Right lobe of liver (tissue), 6 donors: ENCODE results near the gene LRFN2. TPM values are rescaled to one million over a fixed set of nuclear protein-coding genes. Genes with fewer than 3 reads are reported as not detected.
A peak's percentile ranks its signal among the peaks of the same experiment; 100 is the strongest.

Source experiments
- ATAC-seq, 4 donors: fragments of 200-7000 bp; cut with Tn5 transposase; one replicate each; pipeline ENCODE4 v1.9.1; 2020; ENCODE audit warnings: mild to moderate bottlenecking in 4 of 4, moderate library complexity in 4 of 4
- DNase-seq, 3 donors: peaks; one replicate each; pipeline ENCODE4 v3.0.0-alpha.2; 2020
- H3K27ac ChIP-seq, 3 donors: fragments of 200-600 bp; one replicate each; pipeline ENCODE4 v1.8.0; 2022
- H3K27me3 ChIP-seq, 2 donors: fragments of 200-600 bp; one replicate each; pipeline ENCODE4 v1.8.0; 2022
- H3K36me3 ChIP-seq, 4 donors: fragments of 200-600 bp; sonication (generic) in 1 of 4; one replicate each; pipeline versions ENCODE4 v1.5.1 to v1.8.0; 2017 to 2022; ENCODE audit warnings: control low read depth in 1 of 4
- H3K4me1 ChIP-seq, 4 donors: fragments of 200-600 bp; sonication (generic) in 1 of 4; one replicate each; pipeline versions ENCODE4 v1.5.1 to v1.8.0; 2017 to 2022; ENCODE audit warnings: control low read depth in 1 of 4
- H3K4me3 ChIP-seq, 3 donors: fragments of 200-600 bp; one replicate each; pipeline ENCODE4 v1.8.0; 2022
- H3K9me3 ChIP-seq, 4 donors: fragments of 200-600 bp; sonication (generic) in 1 of 4; one replicate each; pipeline versions ENCODE4 v1.5.1 to v1.8.0; 2017 to 2022; ENCODE audit warnings: control low read depth in 1 of 4
- POLR2A ChIP-seq: fragments of 450-650 bp; IDR thresholded peaks from one replicate; pipeline ENCODE4 v1.6.1; 2017; ENCODE audit warnings: antibody characterized with exemption, mild to moderate bottlenecking
- WGBS: methylation state at CpG from one replicate; pipeline ENCODE4 v1.1.6; 2018; ENCODE audit warnings: low coverage, low lambda C conversion rate; ENCODE audit not compliant: insufficient coverage; ENCODE audit errors: missing lambda C conversion rate; 5-methylcytosine and 5-hydroxymethylcytosine counted together
- intact Hi-C, 2 donors: fragments of 100-400 bp; cut with DNase I; formaldehyde crosslinking; loops; one replicate each; pipeline versions ENCODE4 v1.11.2 to v1.14.1; 2022
- total RNA-seq, 6 experiments: library from RNA; depleted of rRNA in 2 of 6; stranded (reverse); fragments of >200 nt in 2 of 6; fragmentation: NEBNext Ultra II Directional in 3 of 6; extraction: Animal tissue kit (Norgen Biotek cat#: 25700) in 3 of 6; gene quantifications; one replicate each; pipeline versions ENCODE4 v1.1.0 to v1.2.4, GENCODE V29; 2016 to 2023
- TF ChIP-seq, protein P1 (sequence below), 4 donors: fragments of 200-600 bp in 3 of 4; fragments of 450-650 bp in 1 of 4; IDR thresholded peaks; one replicate each; pipeline versions ENCODE4 v1.5.1 to v1.8.0; 2016 to 2022; ENCODE audit warnings: antibody characterized with exemption in 4 of 4, mild to moderate bottlenecking in 2 of 4
- donor health status: DM: no; HTN: yes; CAD: no.
- donor health status: DM: no; HTN: no; CAD: no.
- donor health status: DM: no; HTN: no; CAD: no.
- donor health status: DM: no; HTN: yes; CAD: no.
- donor health status: DM: no; HTN: yes; CAD: no.

Gene LRFN2
- total RNA-seq, 6 experiments from 2014 or later, result 0.19 TPM; not detected in 5

DNA sequence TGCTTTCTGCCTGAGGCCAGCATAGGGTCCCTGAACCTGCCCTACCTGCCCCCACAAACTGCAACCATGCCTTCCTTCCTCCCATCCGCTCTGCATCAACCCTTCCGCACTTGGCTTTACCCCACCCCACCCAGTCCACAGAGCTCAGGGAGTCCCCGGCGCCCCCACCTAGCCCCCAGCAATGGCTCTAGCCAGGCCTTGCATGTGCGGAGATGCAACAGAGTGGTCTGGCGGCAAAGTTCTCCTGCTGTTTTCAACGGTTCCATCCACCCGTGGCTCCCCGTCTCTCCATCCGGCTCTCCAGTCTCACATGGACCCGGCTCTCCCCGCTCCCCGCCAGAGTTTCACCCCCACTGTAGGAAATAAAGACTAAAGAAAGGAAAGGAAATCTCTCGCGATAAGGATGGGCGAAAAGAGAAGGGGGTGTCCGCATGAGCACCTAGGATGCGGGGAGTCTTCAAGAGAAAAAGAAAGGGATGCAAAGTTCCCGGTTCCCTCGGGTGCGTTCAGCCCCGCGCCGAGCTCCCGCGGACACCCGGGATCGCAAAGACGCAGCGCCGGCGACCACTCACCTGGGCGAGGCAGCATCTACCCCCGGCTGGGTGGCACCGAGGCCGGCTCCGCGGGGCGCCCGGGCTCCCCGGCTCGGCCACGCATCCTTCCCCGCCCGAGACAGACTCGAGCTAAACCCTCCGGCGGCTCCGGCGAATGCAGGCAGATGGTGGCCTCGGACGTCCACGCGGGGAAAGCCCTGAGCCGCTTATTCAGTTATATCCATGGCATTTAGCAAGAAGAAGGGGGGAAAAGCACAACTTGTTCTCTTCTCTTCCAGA is 579 bp downstream of the LRFN2 start:
- 7% methylated on average over 26 of the region's 55 CpGs for WGBS
- intact Hi-C loops, result loop anchor here in 1 of 2 donors (5.0 kb wide), 1 partner anchor 259 kb away; no protein-coding TSS in a partner anchor
- peak overlapping the region in 2 of 3 donors; percentile 11 to 49 for H3K4me3 ChIP-seq
- no peak for TF ChIP-seq POLR2A
- TF ChIP-seq, protein P1, sequence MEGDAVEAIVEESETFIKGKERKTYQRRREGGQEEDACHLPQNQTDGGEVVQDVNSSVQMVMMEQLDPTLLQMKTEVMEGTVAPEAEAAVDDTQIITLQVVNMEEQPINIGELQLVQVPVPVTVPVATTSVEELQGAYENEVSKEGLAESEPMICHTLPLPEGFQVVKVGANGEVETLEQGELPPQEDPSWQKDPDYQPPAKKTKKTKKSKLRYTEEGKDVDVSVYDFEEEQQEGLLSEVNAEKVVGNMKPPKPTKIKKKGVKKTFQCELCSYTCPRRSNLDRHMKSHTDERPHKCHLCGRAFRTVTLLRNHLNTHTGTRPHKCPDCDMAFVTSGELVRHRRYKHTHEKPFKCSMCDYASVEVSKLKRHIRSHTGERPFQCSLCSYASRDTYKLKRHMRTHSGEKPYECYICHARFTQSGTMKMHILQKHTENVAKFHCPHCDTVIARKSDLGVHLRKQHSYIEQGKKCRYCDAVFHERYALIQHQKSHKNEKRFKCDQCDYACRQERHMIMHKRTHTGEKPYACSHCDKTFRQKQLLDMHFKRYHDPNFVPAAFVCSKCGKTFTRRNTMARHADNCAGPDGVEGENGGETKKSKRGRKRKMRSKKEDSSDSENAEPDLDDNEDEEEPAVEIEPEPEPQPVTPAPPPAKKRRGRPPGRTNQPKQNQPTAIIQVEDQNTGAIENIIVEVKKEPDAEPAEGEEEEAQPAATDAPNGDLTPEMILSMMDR (IDR thresholded peaks at IDR 0.05), result no peak
- ATAC-seq (no peak), DNase-seq (no peak)
- H3K4me1 ChIP-seq, result peaks cover 0 to 12% (median 0%) of the 10 kb centered on the region in 4 donors
- no peak overlapping the region for H3K27ac ChIP-seq
- H3K36me3 ChIP-seq, result no peaks in the 10 kb centered on the region
- H3K9me3 ChIP-seq, result no peaks in the 10 kb centered on the region
- H3K27me3 ChIP-seq, result peaks cover 0 to 7% of the 10 kb centered on the region in 2 donors

DNA sequence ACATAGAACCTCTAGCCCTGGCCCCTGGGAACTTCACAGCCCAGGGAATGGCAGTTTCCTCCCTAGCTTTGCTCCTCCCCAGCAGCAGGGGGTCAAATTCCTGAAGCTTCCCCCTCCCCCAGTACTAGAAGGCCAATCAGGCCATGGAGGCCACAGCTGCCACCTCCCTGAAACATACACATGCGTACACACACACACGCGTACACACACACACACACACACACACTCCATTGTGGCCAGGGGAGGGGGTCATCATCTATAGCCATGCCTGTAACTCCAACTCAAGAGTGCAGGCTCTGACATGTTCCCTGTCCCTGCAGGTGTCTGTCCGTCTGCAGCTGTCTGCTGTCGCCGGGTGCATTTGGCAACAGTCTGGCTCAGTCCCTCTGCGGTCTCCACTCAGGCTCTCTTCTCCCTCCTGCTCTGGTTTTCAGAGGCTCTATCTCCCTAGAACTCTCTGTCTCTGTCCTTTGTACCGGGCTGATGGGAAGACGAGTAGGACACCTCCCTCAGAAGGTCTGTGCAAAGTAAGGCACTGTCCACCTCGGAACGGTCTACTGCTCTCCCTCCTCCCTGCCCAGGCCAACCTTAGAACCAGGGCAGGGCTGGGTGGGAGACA is 1.4 kb downstream of the LRFN2 start:
- Histone ChIP-seq H3K36me3 (no peaks in the 10 kb centered on the region), H3K27me3 (peaks cover 0 to 7% of the 10 kb centered on the region in 2 donors), H3K27ac (no peak overlapping the region), H3K9me3 (no peaks in the 10 kb centered on the region), H3K4me1 (peaks cover 0 to 12% (median 0%) of the 10 kb centered on the region in 4 donors), H3K4me3 (no peak overlapping the region)
- TF ChIP-seq, protein P1 (IDR thresholded peaks at IDR 0.05), result no peak
- TF ChIP-seq POLR2A, result no peak
- intact Hi-C loops, result loop anchor here in 1 of 2 donors (5.0 kb wide), 1 partner anchor 258 kb away; no protein-coding TSS in a partner anchor
- DNase-seq (no peak), ATAC-seq (no peak)
- 32% methylated on average over 8 of the region's 11 CpGs for WGBS

- DNase-seq (no peak), ATAC-seq (no peak)
- Histone ChIP-seq H3K27me3 (peaks cover 0 to 7% of the 10 kb centered on the region in 2 donors), H3K9me3 (no peaks in the 10 kb centered on the region), H3K36me3 (no peaks in the 10 kb centered on the region), H3K4me3 (no peak overlapping the region), H3K4me1 (peaks cover 0 to 12% (median 0%) of the 10 kb centered on the region in 4 donors), H3K27ac (no peak overlapping the region)
- TF ChIP-seq, protein P1 (IDR thresholded peaks at IDR 0.05), result no peak
- no peak for TF ChIP-seq POLR2A
- WGBS, result no CpG with 5 or more reads among the region's 4 CpGs
- intact Hi-C loops, result loop anchor here in 1 of 2 donors (5.0 kb wide), 1 partner anchor 258 kb away; no protein-coding TSS in a partner anchor
Measured at GRCh38 chr6:40585223-40585622, 1.9 kb downstream of the LRFN2 start.

GRCh38 chr6:40584741-40585140 is 2.4 kb downstream of the LRFN2 start:
- ATAC-seq (no peak), DNase-seq (no peak)
- Histone ChIP-seq H3K36me3 (no peaks in the 10 kb centered on the region), H3K9me3 (no peaks in the 10 kb centered on the region), H3K4me3 (no peak overlapping the region), H3K27ac (no peak overlapping the region), H3K4me1 (peaks cover 0 to 12% (median 0%) of the 10 kb centered on the region in 4 donors), H3K27me3 (peaks cover 0 to 7% of the 10 kb centered on the region in 2 donors)
- intact Hi-C loops, result loop anchor here (5.0 kb wide), 2 partner anchors 252 to 257 kb away; no protein-coding TSS in a partner anchor
- WGBS, result 37% methylated on average over 2 of the region's 2 CpGs
- TF ChIP-seq, protein P1 (IDR thresholded peaks at IDR 0.05), result no peak
- TF ChIP-seq POLR2A, result no peak
